NCI-H1694 (cell line): ENCODE measurements around the gene CCDC116.
A peak's percentile ranks its signal among the peaks of the same experiment; 100 is the strongest.
"Not testable (repeated sequence)": the region's sequence is repeated elsewhere in the genome, so short reads cannot be mapped to it uniquely, and the experiment has no call there.

ENCODE experiments used
- DNase-seq: peaks from one replicate; lab custom pipeline; 2025; lab: John Stamatoyannopoulos, UW

CCDC116 gene

GRCh38 chr22:21632237-21632895 is at the start of gene CCDC116:
CCDC116 (plus strand) TSS chr22:21632760; CDS start chr22:21633182, 422 bp downstream.
- DNase-seq = no peak

DNA sequence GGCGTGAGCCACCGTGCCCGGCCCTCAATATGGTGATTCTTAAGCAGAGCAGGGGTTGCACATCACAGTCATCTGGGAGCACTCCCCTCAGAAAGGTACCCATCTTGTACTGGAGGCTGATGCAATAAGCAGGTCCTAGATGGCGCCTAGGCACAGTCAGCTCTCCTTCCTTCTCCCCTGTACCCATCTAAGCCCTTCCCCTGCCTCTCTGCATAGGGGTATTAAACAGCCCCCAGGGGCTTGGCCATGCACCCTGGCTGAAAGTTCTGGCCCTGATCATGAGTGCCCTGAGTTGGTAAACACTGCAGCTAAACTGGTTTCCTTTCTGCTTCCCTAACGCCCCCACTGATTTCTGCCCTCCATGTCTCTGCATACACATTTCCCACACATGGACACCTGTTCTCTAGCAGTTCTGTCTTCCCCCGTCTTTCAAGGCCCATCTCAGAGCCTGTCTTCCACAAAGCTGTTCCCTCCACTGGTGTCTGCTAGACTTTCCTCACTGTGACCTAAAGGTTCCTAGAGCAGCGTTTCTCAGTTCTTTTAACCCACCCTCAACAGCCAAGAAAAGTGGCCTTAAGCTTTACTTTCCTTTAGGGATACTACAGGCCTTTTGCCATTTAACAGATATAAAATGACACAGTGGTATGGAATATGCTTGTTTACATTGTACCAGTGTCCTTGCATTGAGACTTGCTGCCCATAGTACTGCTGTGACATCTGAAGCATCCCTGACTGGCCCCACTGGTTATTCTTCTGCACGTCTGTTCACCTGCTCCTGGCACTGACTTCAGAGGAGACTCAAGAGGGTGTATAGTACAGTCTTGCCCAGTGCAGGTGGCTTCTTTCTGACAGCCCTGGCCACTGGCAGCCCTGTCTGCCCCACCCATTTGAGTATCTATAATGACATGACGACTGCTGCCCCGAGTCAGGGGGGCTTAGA is 49.5 kb upstream of the CCDC116 start:
- no peak for DNase-seq

- DNase-seq = no peak
These were observed 47.2 kb upstream of the CCDC116 start for GRCh38 chr22:21585389-21585788.

DNA sequence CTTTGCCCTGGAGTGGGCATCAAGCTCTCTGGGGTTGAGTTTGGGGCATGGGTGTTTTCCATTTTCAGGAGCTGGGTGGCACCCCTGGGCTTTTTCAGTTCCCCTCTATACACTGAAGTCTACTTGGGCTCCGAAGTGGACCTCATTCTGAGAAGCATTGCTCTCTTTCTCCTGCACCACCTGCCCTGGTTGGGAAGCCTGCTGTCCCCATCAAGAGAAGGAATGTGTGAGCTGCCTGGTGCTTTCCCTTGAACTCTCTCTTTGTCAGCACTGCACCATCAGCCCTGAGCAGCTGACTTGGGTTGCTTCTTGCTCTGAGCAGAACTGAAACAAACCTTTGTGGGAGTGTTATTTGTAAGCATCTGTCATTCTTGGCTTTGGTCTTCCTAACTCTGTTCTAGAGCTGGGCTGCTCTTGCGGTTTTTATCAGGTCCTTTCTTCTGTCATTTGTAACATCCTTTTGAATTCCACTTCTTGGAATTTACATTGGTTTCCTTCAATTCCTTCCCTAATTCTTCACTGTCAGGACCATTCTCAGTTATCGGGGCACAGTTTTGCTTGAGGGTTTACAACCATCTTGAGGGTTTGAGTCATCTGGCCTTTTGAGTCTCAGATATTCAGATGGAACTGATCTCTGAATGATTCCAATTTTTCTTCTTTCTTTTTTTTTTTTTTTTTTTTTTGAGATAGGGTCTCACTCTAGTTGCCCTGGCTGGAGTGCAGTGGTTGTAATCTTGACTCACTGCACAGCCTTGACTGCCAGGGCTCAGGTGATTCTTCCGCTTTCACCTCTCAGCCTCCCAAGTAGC is 44.6 kb upstream of the CCDC116 start:
- DNase-seq = peak; percentile 18

GRCh38 chr22:21589396-21589795 is 43.2 kb upstream of the CCDC116 start:
- DNase-seq = no peak

- no peak for DNase-seq
These were observed 41.5 kb upstream of the CCDC116 start for GRCh38 chr22:21590809-21591641.

DNA sequence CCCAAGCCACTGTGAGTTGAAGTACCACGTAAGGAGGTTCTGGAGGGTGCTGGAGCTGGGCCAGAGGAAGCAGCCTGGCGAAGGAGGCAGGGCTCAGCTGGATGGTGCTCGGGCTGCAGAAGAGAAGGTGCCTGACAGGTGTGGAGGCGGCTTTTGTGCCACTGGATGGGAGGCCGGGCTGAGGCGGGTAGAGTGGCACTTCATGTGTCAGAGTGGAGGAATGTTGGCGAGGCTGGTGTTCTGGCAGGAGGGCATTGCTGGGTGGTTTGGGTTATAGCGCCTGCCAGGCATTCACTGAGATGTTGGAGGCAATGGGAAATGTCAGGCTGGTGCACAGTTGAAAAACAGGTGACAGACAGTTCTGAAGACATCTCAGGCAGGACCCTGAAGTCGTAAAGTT is 40.9 kb upstream of the CCDC116 start:
- no peak for DNase-seq

- DNase-seq = no peak
These were observed 40.1 kb upstream of the CCDC116 start for GRCh38 chr22:21592422-21592821.

DNA sequence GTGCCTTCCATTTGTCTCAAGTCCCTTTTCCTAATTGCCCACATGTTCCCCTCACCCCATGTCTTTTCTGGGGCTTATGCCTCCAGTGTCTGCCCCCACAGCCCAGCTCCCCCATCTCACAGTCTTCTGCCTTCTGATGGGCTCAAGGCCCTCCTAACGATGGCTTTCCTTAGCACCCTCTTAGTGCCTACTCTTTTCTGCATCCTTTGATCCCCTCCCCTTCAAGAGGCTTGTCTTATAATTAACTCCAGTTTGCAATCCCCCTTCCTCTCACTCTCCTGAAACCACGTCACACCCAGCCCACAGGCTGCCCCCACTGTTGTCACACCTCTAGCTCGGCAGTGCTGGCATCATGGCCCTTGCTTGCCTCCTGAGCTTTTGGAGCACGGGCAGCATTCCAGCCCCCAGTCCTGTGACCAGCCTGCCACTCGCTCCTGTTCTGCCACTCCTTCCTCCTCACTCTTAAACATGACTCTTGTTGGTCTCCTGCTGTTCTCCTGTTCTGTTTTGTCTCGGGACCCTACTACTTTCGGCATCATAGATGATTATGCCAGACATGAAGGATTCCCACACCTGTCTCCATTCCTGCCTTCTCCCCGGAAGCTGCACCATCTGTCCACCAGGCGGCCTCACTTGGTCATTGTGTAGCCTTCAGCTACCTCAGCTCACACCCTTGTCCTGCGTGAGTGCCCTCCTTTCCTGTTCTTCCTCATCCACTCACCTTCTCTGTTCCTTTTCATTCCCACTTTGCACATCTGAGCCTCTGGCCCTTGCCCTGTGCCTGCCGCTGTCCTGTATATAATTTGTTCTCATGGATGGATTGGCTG is 38.9 kb upstream of the CCDC116 start:
- no peak for DNase-seq

- DNase-seq = no peak
These were observed 37.6 kb upstream of the CCDC116 start for GRCh38 chr22:21594865-21595452.

- DNase-seq = not testable (repeated sequence)
These were observed 36.0 kb upstream of the CCDC116 start for GRCh38 chr22:21596356-21597135.

GRCh38 chr22:21598302-21598701 is 34.3 kb upstream of the CCDC116 start:
- no peak for DNase-seq

GRCh38 chr22:21599053-21599893 is 33.3 kb upstream of the CCDC116 start:
- no peak for DNase-seq

- DNase-seq = no peak
These were observed 30.0 kb upstream of the CCDC116 start for GRCh38 chr22:21602579-21602978.

- no peak for DNase-seq
These were observed 28.6 kb upstream of the CCDC116 start for GRCh38 chr22:21603973-21604372.

GRCh38 chr22:21605887-21606564 is 26.5 kb upstream of the CCDC116 start:
- no peak for DNase-seq

GRCh38 chr22:21606775-21607174 is 25.8 kb upstream of the CCDC116 start:
- no peak for DNase-seq
